ENCODE results near the gene MAP4K4.

MAP4K4 gene

GRCh38 chr2:101693991-101694588 is 3.4 kb upstream of the MAP4K4 start:
- DNase-seq, result no peak

GRCh38 chr2:101696272-101697123 is 1.0 kb upstream of the MAP4K4 start:
- peak; percentile 39 for DNase-seq

- DNase-seq, result peak; percentile 54
Observed at GRCh38 chr2:101698014-101698843, 722 bp downstream of the MAP4K4 start.

DNA sequence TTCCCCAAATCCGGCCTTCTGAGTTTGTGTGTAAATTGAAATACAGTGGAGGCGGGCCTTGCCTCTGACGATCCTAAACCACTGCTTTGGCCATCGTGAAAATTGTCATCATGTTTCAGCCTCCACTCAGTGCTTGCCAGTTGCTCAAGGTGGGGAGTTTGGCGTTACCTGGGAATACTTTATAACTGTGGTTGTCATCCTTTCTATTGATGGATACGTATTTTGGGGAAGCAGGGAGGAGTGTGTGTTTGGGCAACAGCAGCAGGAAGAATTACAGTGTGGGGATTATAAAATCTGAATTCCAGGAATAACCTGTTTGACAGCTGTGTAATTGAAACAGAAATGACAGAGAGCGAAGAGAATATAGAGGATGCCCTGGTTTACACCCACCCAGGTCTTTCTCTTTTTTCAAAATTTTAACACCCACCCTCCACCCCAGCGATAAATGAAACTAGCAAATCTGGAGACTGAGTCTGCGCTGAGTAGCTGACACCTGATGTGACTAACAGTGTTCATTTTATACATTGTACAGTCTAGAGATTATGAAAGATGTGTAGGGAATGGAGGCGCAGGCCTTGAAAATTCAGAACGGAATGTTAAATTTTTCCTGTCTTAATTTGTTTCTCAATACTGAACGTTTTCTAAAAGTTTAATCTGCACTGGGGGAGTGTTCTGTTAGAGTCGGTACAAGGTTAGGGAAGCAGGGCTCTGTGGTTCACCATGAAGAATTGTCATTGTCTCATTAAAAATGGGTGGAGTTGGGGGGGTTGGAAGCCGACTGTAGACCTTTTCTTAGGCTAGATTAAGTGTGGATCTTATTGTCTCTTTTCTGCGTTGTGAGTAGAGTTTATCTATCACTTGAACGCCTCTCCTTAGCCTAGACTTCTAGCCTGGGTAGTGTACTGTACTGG is 1.6 kb downstream of the MAP4K4 start:
- DNase-seq, result peak; percentile 66

DNA sequence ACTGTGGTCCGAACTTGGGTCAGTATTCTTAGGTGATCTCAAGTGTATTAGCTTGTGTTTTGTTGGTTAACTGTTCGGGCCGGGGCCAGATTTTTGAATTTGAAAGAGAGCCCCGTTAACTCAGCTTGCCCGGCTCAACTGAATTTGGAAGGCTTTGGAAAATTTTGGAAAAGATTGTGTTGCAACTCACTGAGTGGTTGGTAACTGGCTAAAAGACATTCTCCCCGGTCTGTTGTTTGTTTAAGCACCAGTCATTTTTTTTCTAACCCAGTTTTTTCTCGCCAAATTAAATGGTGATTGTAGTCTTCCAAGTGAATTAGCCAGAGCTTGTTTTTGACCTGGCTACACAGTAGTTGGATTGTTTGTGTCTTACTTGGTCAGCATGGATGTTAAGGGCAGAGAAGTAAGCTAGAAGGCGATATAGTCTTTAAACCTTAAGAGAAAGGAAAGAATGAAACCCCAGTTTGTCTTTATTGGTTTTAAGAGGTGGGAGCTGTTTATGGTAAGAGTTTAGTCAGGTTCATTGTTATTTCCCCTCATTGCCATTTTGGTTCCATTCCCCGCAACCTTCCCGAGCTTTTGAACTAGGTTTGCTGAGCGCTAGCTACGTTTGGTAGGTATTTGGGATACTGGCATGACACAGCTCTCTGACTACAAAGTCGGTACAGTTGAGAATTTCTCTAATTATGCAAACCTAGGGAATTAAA is 2.4 kb downstream of the MAP4K4 start:
- DNase-seq, result no peak

- DNase-seq, result peak; percentile 64
Observed at GRCh38 chr2:101704046-101704466, 6.5 kb downstream of the MAP4K4 start.

DNA sequence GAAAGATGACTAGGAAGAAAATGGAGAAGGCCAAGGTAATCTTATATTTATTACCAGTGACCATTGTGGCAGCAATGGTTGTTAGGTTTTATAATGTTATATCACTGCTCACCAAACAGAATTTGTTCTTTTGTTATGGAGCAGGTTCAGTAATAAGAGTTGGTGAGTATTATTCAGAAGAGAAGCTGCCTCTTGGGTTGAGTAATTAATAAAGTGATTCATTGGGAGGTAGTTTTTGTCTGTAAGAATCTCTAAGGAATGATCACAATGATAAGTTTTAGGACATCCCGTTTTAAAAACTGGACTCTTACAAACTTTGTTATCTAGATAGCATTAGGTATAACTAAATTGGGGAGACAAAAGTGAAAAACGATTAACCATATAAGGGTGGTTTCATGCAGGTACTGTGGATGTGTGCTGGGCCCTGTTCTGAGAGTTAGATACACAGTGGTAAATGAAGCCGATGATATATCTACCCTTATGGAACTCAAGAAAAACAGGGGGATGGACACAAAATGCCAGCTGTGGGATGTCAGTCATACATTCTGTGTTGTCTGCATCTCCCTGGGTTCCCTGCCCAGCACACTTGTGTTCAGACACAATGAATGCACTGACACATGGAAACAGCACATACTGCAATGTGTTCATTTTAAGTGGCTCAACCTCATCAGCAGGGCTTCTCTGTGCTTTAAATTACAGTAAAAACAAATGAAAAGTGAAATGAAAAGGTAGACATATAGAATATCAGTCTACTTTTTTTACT is 7.5 kb downstream of the MAP4K4 start:
- no peak for DNase-seq

DNA sequence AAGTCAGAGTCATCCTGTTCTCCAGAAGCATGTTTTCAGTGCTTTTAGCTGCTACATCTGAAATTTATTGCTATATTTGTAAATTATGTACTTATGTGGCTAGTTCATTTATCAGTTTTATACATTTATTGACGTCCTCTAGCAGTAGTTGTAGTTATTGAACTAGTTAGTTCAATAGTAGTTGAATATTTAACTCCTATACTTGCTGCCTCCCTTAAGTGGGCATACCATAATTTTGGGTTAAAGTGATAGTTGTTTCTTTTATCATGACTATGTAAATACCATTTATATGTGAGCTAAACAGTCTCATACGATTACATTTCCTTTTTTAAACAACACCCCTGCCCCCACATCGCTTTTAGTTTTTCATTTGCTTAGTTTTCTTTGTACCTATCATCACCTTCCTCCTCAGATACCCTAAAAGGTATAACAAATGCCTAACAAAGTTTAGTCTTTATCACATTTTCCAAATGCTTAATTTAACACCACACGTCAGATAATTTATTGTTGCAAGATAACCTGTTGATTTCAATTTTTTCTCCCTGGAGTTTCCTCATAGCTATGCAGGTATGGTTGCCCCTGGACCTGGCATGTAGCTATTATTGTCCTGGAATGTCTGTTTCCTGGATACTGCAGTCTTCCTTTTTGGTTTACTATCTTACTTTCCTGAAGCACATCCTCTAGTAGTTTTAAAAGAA is 8.8 kb downstream of the MAP4K4 start:
- DNase-seq, result no peak

DNA sequence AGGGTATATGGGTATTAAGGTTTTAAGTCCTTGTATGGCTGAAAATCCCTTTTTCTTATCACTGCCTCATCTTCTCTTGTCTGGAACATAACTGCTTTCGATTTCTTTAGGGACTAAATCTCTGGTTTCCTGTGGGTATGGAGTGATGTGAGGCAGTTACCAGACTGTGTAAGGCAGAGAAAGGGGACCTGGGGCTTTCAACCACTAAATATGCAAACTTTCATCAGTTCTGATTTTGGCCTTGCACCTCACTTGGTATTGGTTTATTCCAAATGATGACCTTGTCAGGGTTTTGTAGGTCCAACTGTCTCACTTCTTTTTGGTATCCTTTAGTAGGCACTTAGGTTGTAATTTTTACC is 9.3 kb downstream of the MAP4K4 start:
- no peak for DNase-seq

DNA sequence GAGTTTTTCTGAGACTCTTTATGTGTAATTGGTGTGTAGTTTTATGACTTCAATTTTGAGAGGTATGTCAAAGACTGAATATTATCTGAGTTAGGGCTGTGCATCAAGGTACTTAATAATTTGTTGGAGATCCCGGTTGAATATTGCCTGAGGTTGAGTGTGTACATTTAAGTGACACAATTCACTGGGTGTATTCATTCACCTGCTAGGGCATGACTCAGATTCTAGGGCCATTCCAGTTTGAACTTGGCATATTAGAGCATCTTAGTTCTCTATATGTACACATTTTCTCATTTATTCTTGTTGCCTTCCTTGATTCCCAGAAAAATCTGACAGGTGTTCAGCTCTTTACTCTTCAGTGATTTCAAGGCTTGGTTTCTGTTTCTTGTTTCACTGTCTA is 12.5 kb downstream of the MAP4K4 start:
- DNase-seq, result no peak

DNA sequence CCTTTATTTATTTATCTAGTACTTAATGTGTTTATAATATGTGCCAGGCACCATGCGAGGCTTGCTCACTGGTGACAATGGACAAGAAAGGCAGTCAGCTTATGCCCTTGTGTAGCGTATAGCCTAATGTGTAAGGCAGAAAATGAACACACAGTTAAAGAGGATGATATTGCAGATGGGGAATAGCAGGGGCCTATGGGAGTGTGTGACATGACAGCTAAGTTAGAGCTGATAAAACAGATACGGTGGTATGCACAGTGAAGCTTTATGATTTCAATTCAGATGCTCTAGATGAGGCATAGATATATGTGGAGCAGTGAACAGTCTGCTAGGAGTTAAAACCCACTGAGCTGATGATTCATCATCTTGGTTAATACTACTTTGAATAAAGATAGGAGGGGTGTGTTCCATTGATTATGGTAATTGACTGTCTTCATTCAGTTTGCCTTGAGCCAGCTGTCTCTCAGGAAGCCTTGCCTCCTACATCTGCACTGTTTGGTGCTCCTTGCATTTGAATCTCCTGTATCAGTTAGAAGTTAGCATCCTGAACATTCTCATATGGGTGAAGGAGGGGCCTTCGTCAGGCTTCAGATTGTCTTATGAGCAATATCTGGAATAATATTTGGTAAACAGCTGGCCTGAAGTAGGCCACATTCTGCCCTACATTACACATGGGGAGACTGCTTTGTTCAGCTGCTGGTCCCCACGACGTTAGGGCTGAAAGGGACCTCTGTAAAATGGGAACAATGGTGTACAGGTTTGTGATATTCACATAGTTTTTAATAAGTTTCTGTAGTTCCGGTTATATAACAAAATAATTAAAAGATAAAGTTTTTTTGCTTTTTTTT is 13.2 kb downstream of the MAP4K4 start:
- DNase-seq, result peak; percentile 79

GRCh38 chr2:101714118-101714517 is 16.6 kb downstream of the MAP4K4 start:
- DNase-seq, result peak; percentile 64

DNA sequence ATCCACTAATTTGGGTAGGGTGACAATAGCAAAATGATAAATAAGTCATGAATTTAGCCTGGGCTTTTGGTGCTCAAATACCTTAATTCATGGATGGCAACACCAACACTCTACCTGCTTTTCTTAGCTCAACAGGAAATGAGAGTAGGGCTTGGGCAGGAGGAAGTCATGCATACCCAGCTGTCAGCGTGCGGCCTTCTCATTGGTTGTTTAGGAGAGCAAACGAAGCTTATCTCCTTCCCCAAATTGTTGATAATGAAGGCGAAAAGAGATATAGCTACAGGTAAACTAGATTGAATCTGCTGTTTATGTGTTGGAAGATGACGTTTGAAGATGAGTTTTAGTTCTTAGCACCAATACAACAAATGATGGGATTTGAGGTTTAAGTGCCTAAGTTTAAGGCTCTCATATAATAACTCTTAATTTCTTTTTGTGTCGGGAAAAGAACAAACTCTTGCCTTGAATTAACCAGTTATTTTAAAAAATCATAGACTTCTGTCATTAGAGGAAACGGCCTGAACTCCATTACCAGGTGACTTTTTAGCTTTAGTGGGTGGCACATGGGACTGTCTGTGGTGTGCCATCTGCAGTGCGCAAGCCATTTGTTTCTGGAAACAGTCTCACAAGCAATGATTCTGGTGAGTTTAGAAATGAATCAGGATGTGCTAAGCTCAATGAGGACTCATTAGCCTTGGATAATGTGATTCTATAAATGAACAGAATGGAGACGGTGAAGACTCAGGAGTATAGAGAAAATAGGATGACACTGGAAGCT is 19.8 kb downstream of the MAP4K4 start:
- no peak for DNase-seq

- DNase-seq, result no peak
Observed at GRCh38 chr2:101718479-101718878, 21.0 kb downstream of the MAP4K4 start.

DNA sequence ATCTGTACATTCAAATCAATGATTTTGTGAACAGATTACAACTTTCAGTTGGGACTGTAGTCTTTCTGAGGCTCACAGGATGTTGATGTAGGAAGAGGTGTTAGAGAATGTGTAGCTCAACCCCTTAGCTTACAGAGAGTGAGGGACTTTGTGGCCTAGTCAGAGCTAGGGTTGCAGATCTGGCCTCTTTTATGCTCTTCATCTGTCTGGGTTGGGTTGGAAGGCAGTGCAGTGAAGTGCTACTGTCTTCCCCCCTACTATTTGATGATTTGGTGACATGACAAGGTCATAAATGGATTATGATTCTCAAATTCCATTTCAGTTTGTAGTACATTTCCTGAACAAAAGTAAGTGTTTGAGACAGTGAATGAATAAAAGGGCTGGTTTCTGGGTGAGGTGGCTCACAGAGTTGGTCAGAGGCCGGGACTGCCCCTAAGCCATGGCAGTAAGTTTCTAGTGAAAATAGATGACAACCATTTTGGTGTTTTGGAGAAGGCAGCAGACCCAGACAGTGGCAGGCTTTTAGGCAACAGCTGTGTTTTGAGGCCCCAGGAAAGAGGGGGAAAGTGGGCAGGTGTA is 21.6 kb downstream of the MAP4K4 start:
- no peak for DNase-seq

- DNase-seq, result no peak
Observed at GRCh38 chr2:101720732-101721131, 23.2 kb downstream of the MAP4K4 start.

DNA sequence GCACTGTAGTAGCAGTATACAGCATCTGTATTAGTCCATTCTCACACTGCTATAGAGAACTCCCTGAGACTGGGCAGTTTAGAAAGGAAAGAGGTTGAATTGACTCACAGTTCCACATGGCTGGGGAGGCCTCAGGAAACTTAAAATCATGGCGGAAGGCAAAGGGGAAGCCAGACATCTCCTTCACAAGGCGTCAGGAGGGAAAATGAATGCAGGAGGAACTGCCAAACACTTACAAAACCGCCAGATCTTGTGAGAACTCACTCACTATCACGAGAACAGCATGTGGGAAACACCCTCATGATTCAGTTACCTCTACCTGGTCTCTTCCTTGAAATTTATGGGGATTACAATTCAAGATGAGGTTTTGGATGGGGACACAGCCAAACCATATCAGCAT is 25.4 kb downstream of the MAP4K4 start:
- no peak for DNase-seq
